Measurements from ENCODE around the gene POLN. TPM values are rescaled to one million over a fixed set of nuclear protein-coding genes. Genes with fewer than 3 reads are reported as not detected.

POLN gene
- total RNA-seq, 2 experiments from 2014 or later: 4.0 to 4.4 TPM

DNA sequence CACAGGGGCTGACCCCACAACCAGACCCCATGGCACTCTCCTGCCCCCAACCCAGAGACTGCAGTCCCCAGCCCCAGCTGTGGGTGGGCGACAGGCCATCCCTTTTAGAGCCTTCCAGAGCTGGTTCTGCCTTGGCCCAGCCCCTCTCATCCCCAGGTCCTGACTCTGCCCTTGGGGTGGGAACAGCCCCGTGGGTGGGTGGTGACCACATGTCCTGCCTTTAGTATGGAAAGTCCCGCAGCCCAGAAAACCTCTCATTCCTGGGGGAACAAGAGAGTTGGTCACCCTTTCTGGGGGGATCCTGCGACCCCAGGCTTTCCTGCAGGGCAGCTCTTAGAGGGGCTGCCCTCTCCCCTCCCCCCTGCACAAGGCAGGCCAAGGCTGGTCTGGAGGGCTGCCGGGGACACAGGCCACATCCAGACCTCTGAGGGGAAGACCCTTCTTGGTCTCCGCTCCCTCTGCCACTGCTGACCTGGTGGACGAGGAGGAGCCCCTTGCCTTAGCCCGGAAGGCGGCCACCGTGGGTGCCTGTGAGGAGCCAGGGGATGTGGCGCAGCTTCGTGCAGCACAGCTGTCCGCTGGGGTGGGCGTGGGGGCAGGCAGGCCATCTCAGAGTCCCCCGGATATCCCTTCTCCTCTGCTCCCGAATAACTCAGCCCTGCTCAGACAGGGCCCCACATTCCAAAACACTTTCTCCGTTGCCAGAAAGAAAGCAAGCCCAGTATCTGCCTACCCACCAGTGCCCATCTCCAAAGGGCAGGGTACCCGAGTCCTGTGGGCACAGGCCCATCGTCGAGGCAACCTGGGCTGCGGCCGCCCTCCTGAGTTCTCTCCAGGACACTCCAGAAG, 26.7 kb upstream of the POLN start:
- intact Hi-C loops (cut with micrococcal nuclease; ENCODE audit: unreplicated experiment): no loop called here
- no peak overlapping the region for H3K27ac ChIP-seq (ENCODE audit: low read depth, low read length, poor library complexity, severe bottlenecking)
- H3K4me2 ChIP-seq (ENCODE audit: low read length): no peak overlapping the region
- no peak for DNase-seq (ENCODE audit: low spot score)
- no peak overlapping the region for H2AFZ ChIP-seq (ENCODE audit: low read length)
- no peak for TF ChIP-seq EZH2phosphoT487 (IDR thresholded peaks at IDR 0.05; ENCODE audit: borderline replicate concordance, low read depth, low read length)
- TF ChIP-seq CTCF (conservative IDR thresholded peaks at IDR 0.05; ENCODE audit: low read length): no peak
- no peaks in the 10 kb centered on the region for H3K36me3 ChIP-seq (ENCODE audit: insufficient read depth, low read length)
- ChIA-PET CTCF (ENCODE audit: unreplicated experiment) (no interaction called here), POLR2A (no interaction called here)
- peaks cover 11% of the 10 kb centered on the region for H3K4me1 ChIP-seq (ENCODE audit: insufficient read depth, low read length, poor library complexity, severe bottlenecking)
- H3K79me2 ChIP-seq (ENCODE audit: insufficient read depth, low read depth, low read length): no peaks in the 10 kb centered on the region
- H3K9me3 ChIP-seq (ENCODE audit: low read length): no peaks in the 10 kb centered on the region
- BruUV-seq (replicated peaks): no TSS peak
- no peaks in the 10 kb centered on the region for H3K9me2 ChIP-seq (ENCODE audit: insufficient read depth, low read length)
- no peak overlapping the region for H3K4me3 ChIP-seq (ENCODE audit: low read depth, low read length, poor library complexity, severe bottlenecking)
- H4K20me1 ChIP-seq (ENCODE audit: insufficient read depth, low read length): no peaks in the 10 kb centered on the region

- H4K20me1 ChIP-seq (ENCODE audit: insufficient read depth, low read length): no peaks in the 10 kb centered on the region
These were observed 25.9 kb upstream of the POLN start for GRCh38 chr4:2267841-2268240.

More at GRCh38 chr4:2267841-2268240, 25.9 kb upstream of the POLN start:
- Histone ChIP-seq H2AFZ (ENCODE audit: low read length) (no peak overlapping the region), H3K9me2 (ENCODE audit: insufficient read depth, low read length) (no peaks in the 10 kb centered on the region), H3K9me3 (ENCODE audit: low read length) (no peaks in the 10 kb centered on the region), H3K4me1 (ENCODE audit: insufficient read depth, low read length, poor library complexity, severe bottlenecking) (peaks cover 15% of the 10 kb centered on the region), H3K4me3 (ENCODE audit: low read depth, low read length, poor library complexity, severe bottlenecking) (no peak overlapping the region), H3K79me2 (ENCODE audit: insufficient read depth, low read depth, low read length) (no peaks in the 10 kb centered on the region), H3K27ac (ENCODE audit: low read depth, low read length, poor library complexity, severe bottlenecking) (no peak overlapping the region), H3K36me3 (ENCODE audit: insufficient read depth, low read length) (no peaks in the 10 kb centered on the region), H3K4me2 (ENCODE audit: low read length) (no peak overlapping the region)
- intact Hi-C loops (cut with micrococcal nuclease; ENCODE audit: unreplicated experiment): no loop called here
- TF ChIP-seq CTCF (conservative IDR thresholded peaks at IDR 0.05; ENCODE audit: low read length) (no peak), EZH2phosphoT487 (IDR thresholded peaks at IDR 0.05; ENCODE audit: borderline replicate concordance, low read depth, low read length) (no peak)
- ChIA-PET CTCF (ENCODE audit: unreplicated experiment) (no interaction called here), POLR2A (no interaction called here)
- DNase-seq (ENCODE audit: low spot score): no peak
- no TSS peak for BruUV-seq (replicated peaks)

All from OCI-LY7 (cell line).